Inferior parietal cortex (tissue), 1 donor: ENCODE results near the gene TOP2A.
A peak's percentile ranks its signal among the peaks of the same experiment; 100 is the strongest.

Source experiments
- DNase-seq: peaks from one replicate; pipeline ENCODE4 v3.0.0-alpha.2; 2016; ENCODE audit errors: extremely low spot score

TOP2A gene

DNA sequence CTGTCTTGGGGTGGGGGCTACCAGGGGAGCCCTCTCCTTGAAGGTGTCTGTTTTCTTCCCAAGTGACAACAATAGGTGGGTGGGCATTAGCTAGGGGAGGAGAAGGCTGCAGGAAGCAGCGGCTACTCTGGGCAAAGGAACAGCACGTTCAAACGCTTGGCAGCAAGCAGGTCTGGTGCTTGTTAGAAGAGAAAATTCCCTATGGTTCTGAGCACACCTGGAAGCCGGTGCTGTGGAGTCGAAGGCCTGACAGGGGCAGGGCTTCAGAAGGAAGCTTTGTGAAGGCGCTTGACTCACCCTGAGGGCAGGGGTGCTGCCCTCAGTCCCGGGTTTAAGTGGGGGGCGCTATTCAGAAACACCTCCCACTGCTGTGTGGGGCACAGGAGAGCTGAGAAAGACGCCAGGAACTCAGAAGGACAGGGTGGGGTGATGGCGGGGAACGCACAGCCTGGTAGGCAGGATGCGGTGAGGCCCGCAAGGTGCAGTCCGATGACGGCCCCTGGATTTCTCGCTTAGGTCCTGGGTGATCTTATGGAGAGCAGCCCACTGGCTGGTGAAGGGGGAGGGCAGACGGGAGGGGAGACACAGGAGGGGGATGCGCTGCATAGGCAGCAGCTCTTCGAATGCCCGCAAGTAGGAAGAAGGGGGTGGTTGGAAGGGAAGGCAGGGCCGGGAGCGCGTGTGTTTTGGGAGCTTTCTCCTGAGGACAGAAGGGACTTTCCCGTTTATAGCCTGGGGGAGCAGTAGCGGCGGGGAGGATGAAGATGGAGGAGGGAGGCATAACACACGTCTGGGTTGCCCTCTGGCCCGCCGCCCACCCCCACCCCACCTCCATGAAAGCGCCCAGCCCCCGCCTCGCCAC is 56.4 kb downstream of the TOP2A start:
- DNase-seq = no peak

DNA sequence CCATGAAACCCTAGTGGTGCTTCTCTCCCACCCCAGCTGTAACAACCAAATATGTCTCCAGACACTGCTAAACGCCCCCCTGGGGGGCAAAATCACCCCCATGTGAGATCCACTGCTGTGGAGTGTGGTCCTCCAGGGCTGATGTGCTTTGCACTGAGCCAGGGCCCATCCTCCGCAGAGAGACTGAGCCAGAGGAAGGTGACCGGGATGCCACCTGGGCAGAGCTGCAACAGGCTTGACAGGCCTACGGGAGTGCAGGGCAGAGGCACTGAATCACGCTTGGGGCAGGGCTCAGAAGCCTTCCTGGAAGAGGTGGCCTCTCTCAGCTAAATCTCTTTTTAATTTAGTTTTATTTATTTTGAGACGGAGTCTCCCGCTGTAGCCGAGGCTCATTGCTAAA is 57.6 kb downstream of the TOP2A start:
- DNase-seq = no peak

DNA sequence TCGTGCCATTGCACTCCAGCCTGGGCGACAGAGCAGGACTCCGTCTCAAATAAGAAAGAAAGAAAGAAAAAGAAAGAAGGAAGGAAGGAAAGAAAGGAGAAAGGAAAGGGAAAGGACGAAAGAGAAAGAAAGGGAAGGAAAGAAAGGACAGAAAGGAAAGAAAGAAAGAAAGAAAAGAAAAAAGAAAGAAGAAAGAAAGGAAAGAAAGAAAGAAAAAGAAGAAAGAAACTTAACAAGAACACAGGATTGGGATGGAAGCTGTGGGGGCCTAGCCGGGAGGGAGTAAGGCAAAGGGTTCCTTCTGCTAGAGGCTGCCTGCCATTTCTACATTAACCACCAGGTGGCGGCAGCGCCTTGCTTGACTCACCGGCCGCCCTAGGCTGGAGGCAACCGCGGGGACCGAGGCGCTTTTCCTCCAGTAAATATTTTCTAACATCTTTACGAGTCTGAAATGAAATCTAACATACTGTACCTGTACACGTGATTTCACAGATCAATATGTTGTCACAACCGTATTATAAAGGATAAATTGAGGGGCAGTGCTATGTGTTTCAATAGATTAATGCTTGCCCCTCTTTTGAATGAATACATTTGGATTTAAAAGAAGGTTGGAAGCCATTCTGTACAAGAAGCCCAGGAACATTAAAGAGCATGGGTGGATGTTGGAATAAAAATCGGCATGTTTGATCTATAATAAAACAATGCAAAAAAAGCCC is 59.2 kb downstream of the TOP2A start:
- DNase-seq = peak; percentile 95

DNA sequence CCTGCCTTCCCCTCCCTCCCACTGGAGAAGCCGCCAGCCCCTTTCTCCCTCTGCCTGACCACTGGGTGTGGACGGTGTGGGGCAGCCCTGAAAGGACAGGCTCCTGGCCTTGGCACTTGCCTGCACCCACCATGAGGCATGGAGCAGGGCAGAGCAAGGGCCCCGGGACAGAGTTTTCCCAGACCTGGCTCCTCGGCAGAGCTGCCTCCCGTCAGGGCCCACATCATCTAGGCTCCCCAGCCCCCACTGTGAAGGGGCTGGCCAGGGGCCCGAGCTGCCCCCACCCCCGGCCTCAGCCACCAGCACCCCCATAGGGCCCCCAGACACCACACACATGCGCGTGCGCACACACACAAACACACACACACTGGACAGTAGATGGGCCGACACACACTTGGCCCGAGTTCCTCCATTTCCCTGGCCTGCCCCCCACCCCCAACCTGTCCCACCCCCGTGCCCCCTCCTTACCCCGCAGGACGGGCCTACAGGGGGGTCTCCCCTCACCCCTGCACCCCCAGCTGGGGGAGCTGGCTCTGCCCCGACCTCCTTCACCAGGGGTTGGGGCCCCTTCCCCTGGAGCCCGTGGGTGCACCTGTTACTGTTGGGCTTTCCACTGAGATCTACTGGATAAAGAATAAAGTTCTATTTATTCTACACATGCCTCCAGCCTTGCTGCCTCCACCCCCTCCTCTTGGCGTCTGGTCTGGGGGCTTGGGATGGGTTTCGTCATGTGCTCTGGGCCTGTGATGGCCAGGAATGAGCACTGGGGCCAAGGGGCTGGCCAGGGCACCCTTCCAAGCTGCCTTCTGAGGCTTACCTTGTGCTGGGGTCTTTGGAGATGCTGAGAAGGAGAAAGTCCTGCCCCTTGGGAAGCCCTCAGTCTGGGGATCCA is 60.5 kb downstream of the TOP2A start:
- DNase-seq = no peak

DNA sequence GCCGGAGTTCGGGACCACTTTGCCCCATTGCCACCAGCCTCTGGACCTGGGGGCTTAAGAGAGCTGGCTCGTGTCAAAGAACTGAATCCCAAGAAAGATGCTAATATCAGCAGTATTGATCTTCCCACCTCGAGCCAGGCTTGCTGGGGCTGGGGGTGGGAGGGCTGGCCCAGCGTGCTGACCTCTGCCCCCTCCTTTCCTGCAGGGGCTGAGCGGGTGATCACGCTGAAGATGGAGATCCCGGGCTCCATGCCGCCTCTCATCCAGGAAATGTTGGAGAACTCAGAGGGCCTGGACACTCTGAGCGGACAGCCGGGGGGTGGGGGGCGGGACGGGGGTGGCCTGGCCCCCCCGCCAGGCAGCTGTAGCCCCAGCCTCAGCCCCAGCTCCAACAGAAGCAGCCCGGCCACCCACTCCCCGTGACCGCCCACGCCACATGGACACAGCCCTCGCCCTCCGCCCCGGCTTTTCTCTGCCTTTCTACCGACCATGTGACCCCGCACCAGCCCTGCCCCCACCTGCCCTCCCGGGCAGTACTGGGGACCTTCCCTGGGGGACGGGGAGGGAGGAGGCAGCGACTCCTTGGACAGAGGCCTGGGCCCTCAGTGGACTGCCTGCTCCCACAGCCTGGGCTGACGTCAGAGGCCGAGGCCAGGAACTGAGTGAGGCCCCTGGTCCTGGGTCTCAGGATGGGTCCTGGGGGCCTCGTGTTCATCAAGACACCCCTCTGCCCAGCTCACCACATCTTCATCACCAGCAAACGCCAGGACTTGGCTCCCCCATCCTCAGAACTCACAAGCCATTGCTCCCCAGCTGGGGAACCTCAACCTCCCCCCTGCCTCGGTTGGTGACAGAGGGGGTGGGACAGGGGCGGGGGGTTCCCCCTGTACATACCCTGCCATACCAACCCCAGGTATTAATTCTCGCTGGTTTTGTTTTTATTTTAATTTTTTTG is 61.6 kb downstream of the TOP2A start:
- no peak for DNase-seq

DNA sequence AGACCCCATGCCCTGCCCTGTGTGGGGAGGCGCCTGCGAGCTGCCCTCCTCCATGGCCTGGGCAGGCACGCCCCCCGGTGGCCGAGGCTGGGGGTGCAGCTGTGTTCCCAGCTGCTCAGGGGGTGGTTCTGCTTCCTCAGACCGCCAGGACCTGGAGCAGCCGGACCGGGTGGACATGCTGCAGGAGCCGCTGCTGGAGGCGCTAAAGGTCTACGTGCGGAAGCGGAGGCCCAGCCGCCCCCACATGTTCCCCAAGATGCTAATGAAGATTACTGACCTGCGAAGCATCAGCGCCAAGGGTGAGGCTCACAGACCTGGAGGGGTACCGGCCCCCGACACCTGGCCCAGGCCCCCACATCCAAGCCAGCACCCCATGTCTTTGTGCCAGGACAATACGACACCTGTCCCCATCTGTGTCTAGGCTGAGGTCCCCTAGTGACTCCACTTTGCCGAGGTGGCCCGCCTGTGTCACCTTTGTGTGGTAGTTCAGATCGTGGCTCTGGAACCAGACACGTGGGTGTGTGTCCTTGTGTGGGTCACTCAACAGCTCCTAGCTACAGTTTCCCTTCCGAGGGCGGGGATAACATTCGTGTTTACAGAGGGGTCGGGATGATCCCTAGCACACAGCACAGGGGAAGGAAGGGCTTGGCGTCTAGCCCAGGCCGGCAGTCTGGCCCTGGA is 62.4 kb downstream of the TOP2A start:
- DNase-seq = peak; percentile 56

DNA sequence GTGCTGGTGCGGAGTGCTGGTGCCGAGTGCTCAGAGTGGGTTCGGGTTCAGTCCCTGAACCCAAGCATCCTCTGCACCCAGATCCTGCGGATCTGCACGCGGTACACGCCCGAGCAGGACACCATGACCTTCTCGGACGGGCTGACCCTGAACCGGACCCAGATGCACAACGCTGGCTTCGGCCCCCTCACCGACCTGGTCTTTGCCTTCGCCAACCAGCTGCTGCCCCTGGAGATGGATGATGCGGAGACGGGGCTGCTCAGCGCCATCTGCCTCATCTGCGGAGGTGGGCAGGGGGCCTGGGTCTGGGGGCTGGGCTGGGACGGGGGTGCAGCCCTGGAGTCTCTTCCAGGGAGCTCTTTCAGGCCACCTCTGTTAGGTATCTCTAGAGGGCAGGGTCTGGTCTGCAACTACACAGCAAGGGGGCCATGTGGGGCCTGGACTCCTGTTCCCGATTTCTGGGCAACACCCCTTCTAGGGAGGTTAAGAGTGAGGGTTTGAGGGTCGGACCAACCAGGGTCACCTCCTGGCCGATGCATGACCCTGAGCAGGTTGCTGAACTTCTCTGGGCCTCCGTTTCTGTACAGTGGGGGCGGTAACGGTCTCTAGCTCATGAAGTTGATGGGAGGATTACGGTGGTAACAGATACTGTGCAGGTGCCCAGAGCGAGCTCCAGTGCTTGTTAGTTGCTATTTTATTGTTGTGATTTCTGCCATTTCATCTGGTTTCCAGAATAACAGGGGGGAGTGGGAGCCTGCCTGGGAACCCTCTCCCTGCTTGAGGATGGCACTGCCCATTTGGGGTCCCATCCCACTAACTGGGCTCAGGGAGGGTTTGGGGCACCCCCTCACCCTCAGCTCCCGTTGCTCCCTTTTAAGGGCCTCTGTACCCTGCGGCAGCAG is 63.2 kb downstream of the TOP2A start:
- DNase-seq = no peak

DNA sequence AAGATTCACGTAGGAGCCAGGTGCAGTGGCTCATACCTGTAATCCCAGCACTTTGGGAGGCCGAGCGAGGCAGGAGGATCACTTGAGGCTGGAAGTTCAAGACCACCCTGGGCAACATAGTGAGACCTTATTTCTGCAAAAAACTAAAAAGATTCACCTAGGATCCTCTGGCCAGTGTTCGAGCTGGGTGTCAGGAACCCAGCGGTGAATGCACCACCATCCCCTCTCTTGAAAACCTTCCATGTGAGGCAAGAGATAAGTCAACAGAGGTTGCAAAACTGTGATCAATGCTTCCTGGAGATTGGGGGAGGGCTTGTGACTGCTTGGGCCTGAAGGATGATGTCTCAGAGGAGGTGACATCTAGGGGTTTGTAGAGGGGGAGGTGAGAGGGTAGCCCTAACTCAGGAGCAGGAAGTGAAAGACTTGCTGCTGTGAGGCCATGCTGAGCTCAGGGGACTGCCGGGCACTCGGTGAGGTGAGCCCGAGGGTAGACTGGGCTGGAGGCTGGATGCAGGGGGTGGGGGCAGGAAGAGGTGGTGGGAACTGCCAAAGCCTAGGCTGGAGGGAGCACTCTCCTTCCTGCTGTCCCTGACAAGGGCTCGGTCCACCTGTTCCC is 64.8 kb downstream of the TOP2A start:
- no peak for DNase-seq

DNA sequence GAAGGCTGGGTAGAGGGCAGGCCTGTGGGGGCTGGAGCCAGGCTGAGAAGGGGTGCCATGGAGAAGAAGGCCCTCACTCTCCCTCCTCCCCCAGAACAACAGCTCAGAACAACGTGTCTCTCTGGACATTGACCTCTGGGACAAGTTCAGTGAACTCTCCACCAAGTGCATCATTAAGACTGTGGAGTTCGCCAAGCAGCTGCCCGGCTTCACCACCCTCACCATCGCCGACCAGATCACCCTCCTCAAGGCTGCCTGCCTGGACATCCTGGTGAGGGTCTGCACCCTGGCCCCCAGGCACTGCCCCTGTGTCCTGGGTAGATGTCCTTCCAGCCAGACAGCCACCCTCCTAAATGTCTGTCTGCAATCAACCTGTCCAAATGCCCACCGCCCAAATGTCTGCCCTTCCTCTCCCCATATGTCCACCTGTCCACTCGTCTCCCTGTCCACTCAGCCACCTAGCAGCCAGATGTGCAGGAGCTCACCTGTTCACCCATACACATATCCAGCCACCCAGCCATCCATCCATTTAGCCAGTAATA is 65.4 kb downstream of the TOP2A start:
- no peak for DNase-seq

DNA sequence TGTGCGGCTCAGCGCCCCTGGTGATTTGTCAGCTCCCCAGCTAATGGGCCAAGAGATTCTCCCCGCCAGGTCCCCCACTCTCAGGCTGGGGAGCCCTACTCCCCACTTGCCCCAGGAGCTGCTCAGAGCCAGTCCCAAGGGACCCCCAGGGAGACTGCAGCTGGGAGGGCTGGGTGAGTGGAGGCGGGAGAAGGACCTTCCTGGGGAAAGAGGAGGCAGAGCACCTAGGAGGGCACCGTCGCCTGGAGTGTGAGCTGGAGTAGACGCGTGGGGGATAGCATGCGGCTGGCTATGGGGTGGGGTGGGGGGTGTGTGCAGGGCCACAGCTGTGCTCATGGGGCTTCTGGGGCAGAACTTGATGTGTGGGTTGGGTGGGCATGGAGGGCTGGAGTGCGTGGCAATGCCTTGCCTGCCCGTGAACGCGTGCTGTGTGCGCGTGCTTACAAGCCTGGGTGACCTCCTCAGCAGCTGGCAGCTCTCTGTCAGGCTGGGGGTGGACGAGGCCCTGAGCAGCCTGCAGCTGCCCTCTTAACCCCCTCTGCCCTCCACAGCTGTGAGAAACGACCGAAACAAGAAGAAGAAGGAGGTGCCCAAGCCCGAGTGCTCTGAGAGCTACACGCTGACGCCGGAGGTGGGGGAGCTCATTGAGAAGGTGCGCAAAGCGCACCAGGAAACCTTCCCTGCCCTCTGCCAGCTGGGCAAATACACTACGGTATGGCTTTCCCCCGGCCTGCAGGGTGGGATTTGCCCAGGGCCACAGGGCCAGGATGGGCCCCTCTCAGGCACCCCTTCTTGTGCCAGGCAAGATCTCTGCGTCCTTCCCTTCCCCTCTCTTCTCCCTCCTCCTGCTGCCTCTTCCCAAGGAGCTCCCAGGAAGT is 66.1 kb downstream of the TOP2A start:
- DNase-seq = no peak

DNA sequence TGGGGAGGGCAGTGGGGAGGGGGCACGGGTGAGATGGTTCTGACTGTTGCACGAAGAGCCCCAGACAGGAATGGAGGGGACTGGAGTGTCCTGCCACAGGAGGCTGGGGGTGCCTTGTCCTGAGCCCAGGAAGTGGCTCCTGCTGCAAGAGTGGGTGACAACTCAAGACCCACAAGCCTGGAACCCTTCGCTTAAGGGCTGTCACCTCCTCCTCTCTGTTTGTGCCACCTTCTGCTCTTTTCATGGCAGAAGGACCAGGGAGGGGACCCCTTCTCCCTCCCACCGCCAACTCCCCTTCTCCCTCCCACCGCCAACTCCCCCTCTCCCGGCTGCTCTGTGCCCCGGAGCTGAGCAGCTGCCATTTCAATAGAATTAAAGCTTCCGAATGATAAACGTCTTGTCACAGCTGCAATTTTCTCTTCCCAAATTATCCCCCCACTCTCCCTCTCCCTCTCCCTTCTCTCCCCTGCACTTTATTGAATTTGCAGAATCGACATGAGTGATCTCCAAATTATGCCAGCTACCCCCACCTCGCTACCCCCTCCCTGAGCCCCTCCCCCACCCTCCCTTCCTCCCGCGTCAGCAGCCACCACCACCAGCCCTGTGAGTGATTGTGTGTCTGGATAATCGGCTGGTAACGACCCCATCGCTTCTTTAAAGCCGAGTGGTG is 66.9 kb downstream of the TOP2A start:
- DNase-seq = no peak

DNA sequence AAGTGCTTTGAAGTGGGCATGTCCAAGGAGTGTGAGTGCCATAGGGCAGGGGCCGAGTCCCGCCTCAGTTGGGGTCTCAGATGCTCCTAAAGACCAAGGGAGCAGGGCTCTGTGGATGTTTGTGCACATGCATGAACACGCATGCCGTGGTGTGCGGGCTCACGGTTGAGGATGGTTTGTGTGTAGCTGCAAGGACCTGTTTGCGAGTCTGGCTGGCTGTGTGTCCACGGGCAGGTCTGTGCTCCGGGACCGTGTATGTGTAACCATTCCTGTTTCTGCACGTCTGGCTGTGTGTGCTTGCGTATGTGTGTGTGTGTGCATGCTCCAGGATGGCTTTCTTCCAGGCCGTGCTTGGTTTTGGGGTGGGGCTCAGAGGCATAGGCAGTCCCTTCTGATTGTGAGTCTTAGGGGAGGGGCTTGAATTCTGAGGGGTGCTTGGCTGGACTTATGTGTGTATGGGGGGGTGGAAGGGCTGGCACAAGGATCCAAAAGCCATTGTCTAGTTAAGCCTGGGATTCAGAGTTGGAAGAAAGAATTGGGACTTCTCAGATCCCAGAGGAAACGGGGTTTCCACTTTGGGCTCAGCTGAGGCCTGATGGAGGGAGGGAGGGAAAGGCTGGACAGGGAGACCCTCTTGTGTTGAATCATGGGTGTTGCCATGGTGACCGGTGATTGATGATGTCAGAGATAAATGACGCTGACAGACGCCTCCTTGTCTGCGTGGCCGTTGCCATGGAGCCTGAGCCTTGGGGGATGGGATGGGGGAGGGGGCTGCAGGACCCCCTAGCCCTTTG is 67.6 kb downstream of the TOP2A start:
- DNase-seq = no peak

DNA sequence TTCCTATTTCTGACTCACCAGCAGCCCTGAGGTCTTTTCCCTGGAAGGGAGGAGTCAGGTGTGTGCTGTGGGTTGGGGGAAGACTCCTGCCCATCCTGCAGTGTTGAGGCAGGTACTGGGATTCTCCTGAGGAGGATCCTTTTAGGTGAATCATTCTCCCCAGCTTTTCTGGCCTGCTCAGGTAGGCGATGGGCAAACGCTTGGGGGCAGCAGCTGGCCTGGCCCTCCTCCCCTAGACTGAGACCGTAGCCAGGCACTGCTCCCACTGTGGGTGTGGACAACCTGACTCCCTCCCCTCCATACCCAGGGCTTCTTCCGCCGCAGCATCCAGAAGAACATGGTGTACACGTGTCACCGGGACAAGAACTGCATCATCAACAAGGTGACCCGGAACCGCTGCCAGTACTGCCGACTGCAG is 68.2 kb downstream of the TOP2A start:
- no peak for DNase-seq

DNA sequence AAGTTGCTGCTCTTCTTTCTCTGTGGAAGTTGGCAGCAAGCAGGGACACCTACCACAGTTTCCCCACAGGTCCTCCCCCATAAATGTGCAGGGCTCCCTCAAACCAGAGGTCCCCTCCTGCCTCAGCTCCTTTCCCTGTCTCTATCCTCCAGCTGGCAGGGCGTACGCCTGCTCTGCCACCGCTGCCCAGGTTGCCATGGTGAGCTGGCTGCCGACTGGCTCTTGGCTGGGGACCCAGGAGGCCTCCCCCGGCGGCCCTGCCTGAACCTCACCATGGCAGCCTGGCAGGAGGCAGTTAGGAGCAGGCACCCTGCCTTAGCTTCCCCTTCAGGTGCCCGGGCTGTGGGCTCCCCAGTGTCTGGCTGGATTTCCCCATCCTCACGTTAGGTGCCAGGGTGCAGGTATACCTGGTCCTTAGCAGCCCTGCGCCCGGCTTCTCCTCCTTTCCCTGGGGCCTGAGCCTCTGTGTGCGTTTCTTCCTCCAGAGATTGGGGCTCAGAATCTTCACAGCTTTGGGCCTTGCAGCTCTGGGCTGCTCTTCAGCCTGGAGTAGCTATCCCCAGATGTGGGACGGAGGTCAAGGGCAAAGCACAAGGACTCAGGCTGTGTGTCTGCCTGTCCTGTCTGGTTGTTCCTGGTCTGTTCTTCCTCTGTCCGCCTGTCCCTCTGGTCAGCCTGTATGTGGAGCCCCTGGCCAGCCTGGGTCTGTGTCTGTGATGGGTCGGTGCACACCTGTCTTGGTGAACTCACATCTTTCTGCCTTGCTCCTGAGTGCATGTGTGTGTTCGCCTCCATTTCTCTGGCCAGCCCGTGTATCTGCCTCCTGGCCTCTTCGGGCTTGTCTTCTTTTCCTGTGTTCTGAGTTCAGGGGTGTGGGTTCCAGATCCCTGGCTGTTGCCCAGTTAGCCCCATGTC is 68.9 kb downstream of the TOP2A start:
- DNase-seq = peak; percentile 47

DNA sequence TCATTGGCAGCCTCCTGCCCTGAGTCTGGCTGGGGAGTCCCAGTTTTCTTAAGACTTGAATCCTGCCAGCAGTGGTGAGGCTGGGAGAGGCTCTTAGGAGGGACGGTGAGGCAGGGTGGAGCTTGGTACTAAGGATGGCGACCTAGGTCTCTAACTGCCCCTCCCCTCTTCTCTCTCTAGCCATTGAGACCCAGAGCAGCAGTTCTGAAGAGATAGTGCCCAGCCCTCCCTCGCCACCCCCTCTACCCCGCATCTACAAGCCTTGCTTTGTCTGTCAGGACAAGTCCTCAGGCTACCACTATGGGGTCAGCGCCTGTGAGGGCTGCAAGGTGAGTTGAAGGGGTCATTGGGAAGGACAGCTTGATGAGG is 69.6 kb downstream of the TOP2A start:
- no peak for DNase-seq
